ENCODE results near the gene ZNF536. TPM values are rescaled to one million over a fixed set of nuclear protein-coding genes. Genes with fewer than 3 reads are reported as not detected.

The ZNF536 gene
- total and polyA plus RNA-seq, 2 donors (not counting 1 experiment from before 2014, with no cell fraction given), result 0.50 TPM; not detected in 1

GRCh38 chr19:30406220-30407067 is 34.3 kb downstream of the ZNF536 start:
- no peaks in the 10 kb centered on the region for H3K4me1 ChIP-seq (ENCODE audit: control insufficient read depth, extremely low read depth, insufficient read depth, low read length)

GRCh38 chr19:30407068-30407709 is 35.0 kb downstream of the ZNF536 start:
- Histone ChIP-seq H3K36me3 (ENCODE audit: control insufficient read depth, insufficient read depth, low read length) (no peaks in the 10 kb centered on the region), H3K9me3 (ENCODE audit: control insufficient read depth, insufficient read depth, low read depth, low read length) (no peaks in the 10 kb centered on the region), H2AFZ (ENCODE audit: low read length) (no peak overlapping the region), H3K4me1 (ENCODE audit: control insufficient read depth, extremely low read depth, insufficient read depth, low read length) (no peaks in the 10 kb centered on the region), H3K4me3 (replicated peaks in 1 of 4; ENCODE audit: control extremely low read depth in 1 of 4, insufficient read depth in 1 of 4, low read depth in 3 of 4, low read length in 4 of 4) (no peak overlapping the region), H3K27me3 (ENCODE audit: control insufficient read depth, insufficient read depth, low read length) (no peaks in the 10 kb centered on the region), H3K79me2 (ENCODE audit: control insufficient read depth, insufficient read depth, low read length) (no peaks in the 10 kb centered on the region), H3K27ac (ENCODE audit: insufficient read depth, low read length) (no peak overlapping the region), H3K4me2 (ENCODE audit: extremely low read depth, insufficient read depth, low read length) (no peak overlapping the region), H4K20me1 (ENCODE audit: control insufficient read depth, extremely low read depth, insufficient read depth, low read length) (no peaks in the 10 kb centered on the region), H3K9ac (ENCODE audit: insufficient read depth, low read length) (no peak overlapping the region)
- TF ChIP-seq, protein P1, sequence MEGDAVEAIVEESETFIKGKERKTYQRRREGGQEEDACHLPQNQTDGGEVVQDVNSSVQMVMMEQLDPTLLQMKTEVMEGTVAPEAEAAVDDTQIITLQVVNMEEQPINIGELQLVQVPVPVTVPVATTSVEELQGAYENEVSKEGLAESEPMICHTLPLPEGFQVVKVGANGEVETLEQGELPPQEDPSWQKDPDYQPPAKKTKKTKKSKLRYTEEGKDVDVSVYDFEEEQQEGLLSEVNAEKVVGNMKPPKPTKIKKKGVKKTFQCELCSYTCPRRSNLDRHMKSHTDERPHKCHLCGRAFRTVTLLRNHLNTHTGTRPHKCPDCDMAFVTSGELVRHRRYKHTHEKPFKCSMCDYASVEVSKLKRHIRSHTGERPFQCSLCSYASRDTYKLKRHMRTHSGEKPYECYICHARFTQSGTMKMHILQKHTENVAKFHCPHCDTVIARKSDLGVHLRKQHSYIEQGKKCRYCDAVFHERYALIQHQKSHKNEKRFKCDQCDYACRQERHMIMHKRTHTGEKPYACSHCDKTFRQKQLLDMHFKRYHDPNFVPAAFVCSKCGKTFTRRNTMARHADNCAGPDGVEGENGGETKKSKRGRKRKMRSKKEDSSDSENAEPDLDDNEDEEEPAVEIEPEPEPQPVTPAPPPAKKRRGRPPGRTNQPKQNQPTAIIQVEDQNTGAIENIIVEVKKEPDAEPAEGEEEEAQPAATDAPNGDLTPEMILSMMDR (conservative IDR thresholded peaks at IDR 0.05 in 1 of 2, IDR thresholded peaks at IDR 0.05 in 1 of 2; ENCODE audit: low read depth in 1 of 2, low read length in 2 of 2), result no peak
- TF ChIP-seq EZH2 (IDR thresholded peaks at IDR 0.05; ENCODE audit: low read length, missing control alignments), result no peak
- DNase-seq (ENCODE audit: low read depth in 2 of 2), result no peak

More at GRCh38 chr19:30406220-30407067, 34.3 kb downstream of the ZNF536 start:
- Histone ChIP-seq H3K9me3 (ENCODE audit: control insufficient read depth, insufficient read depth, low read depth, low read length) (no peaks in the 10 kb centered on the region), H3K27ac (ENCODE audit: insufficient read depth, low read length) (no peak overlapping the region), H3K4me2 (ENCODE audit: extremely low read depth, insufficient read depth, low read length) (no peak overlapping the region), H3K9ac (ENCODE audit: insufficient read depth, low read length) (no peak overlapping the region), H2AFZ (ENCODE audit: low read length) (no peak overlapping the region), H3K79me2 (ENCODE audit: control insufficient read depth, insufficient read depth, low read length) (no peaks in the 10 kb centered on the region), H3K36me3 (ENCODE audit: control insufficient read depth, insufficient read depth, low read length) (no peaks in the 10 kb centered on the region), H3K4me3 (replicated peaks in 1 of 4; ENCODE audit: control extremely low read depth in 1 of 4, insufficient read depth in 1 of 4, low read depth in 3 of 4, low read length in 4 of 4) (no peak overlapping the region), H3K27me3 (ENCODE audit: control insufficient read depth, insufficient read depth, low read length) (no peaks in the 10 kb centered on the region), H4K20me1 (ENCODE audit: control insufficient read depth, extremely low read depth, insufficient read depth, low read length) (no peaks in the 10 kb centered on the region)
- TF ChIP-seq, protein P1 (conservative IDR thresholded peaks at IDR 0.05 in 1 of 2, IDR thresholded peaks at IDR 0.05 in 1 of 2; ENCODE audit: low read depth in 1 of 2, low read length in 2 of 2), result no peak
- no peak for TF ChIP-seq EZH2 (IDR thresholded peaks at IDR 0.05; ENCODE audit: low read length, missing control alignments)
- peak in 1 of 2 donors; percentile 1 for DNase-seq (ENCODE audit: low read depth in 2 of 2)

DNA sequence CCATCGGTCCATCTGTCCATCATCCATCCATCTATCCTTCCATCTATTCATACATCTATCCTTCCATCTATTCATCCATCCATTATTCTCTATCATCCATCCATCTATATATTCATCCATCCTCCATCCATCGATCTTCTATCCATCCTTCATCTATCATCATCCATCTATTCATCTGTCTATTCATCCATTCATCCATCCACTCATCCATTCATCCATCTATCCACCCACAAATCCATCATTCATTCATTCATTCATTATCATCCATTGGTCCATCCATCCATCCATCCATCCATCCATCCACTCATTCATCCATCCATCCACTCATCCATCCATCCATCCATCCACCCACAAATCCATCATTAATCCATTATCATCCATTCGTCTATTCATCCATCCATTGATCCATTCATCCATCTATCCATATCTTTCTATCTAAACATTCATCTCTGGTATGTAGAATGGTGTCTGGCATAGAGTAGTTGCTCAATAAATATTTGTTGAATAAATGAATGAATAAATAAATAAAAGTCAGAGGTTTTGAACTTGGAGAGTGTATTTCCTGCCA is 36.6 kb downstream of the ZNF536 start:
- no peaks in the 10 kb centered on the region for H3K36me3 ChIP-seq (ENCODE audit: control insufficient read depth, insufficient read depth, low read length)
- H3K27ac ChIP-seq (ENCODE audit: insufficient read depth, low read length), result no peak overlapping the region
- H2AFZ ChIP-seq (ENCODE audit: low read length), result no peak overlapping the region
- H3K4me1 ChIP-seq (ENCODE audit: control insufficient read depth, extremely low read depth, insufficient read depth, low read length), result no peaks in the 10 kb centered on the region
- H3K9ac ChIP-seq (ENCODE audit: insufficient read depth, low read length), result no peak overlapping the region
- H3K4me2 ChIP-seq (ENCODE audit: extremely low read depth, insufficient read depth, low read length), result no peak overlapping the region
- no peak for DNase-seq (ENCODE audit: low read depth in 2 of 2)
- H3K4me3 ChIP-seq (replicated peaks in 1 of 4; ENCODE audit: control extremely low read depth in 1 of 4, insufficient read depth in 1 of 4, low read depth in 3 of 4, low read length in 4 of 4), result no peak overlapping the region
- no peaks in the 10 kb centered on the region for H3K9me3 ChIP-seq (ENCODE audit: control insufficient read depth, insufficient read depth, low read depth, low read length)
- no peaks in the 10 kb centered on the region for H3K79me2 ChIP-seq (ENCODE audit: control insufficient read depth, insufficient read depth, low read length)
- no peaks in the 10 kb centered on the region for H3K27me3 ChIP-seq (ENCODE audit: control insufficient read depth, insufficient read depth, low read length)
- no peaks in the 10 kb centered on the region for H4K20me1 ChIP-seq (ENCODE audit: control insufficient read depth, extremely low read depth, insufficient read depth, low read length)
- TF ChIP-seq, protein P1 (conservative IDR thresholded peaks at IDR 0.05 in 1 of 2, IDR thresholded peaks at IDR 0.05 in 1 of 2; ENCODE audit: low read depth in 1 of 2, low read length in 2 of 2), result no peak
- no peak for TF ChIP-seq EZH2 (IDR thresholded peaks at IDR 0.05; ENCODE audit: low read length, missing control alignments)
